OCI-LY3 (cell line): ENCODE results near the gene OR5B17.

Source experiments
- H2AFZ ChIP-seq: fragments of 200-600, 300-600 bp; shearing (Covaris generic); 2 replicates; pipeline ENCODE4 v1.6.0; 2014; ENCODE audit warnings: antibody characterized with exemption, low read depth, low read length
- H3K27ac ChIP-seq: fragments of 200-600, 300-600 bp; sonication (generic); 2 replicates; pipeline ENCODE4 v1.5.1; 2014; ENCODE audit warnings: mild to moderate bottlenecking, low read length, moderate library complexity, mixed read lengths
- H3K27me3 ChIP-seq: fragments of 200-600, 300-600 bp; sonication (generic); 2 replicates; pipeline ENCODE4 v1.6.1; 2014; ENCODE audit warnings: low read depth, low read length, mixed read lengths
- H3K36me3 ChIP-seq: fragments of 200-600, 300-600 bp; sonication (generic); replicated peaks from 2 replicates; pipeline ENCODE3; 2014; ENCODE audit warnings: low read depth, low read length, mixed read lengths
- H3K4me1 ChIP-seq: fragments of 300-600, 200-600 bp; sonication (generic); 2 replicates; pipeline ENCODE4 v1.6.1; 2014; ENCODE audit warnings: low read length, mixed read lengths
- H3K4me2 ChIP-seq: fragments of 200-600, 300-600 bp; sonication (generic); 2 replicates; pipeline ENCODE4 v1.6.1; 2014; ENCODE audit warnings: low read length, mixed read lengths
- H3K4me3 ChIP-seq: fragments of 300-600, 200-600 bp; sonication (generic); 2 replicates; pipeline ENCODE4 v1.5.1; 2014; ENCODE audit warnings: antibody characterized with exemption, mild to moderate bottlenecking, low read length, moderate library complexity
- H3K79me2 ChIP-seq: fragments of 300-600, 200-600 bp; shearing (Covaris generic); 2 replicates; pipeline ENCODE4 v1.6.1; 2014; ENCODE audit warnings: mild to moderate bottlenecking, low read length, mixed read lengths
- H3K9ac ChIP-seq: fragments of 300-600, 200-600 bp; shearing (Covaris generic); 2 replicates; pipeline ENCODE4 v1.6.0; 2014; ENCODE audit warnings: mild to moderate bottlenecking, low read length, moderate library complexity
- H3K9me3 ChIP-seq: fragments of 200-600, 300-600 bp; shearing (Covaris generic); 2 replicates; pipeline ENCODE4 v1.6.1; 2014; ENCODE audit warnings: low read length, mixed read lengths; ENCODE audit not compliant: insufficient read depth
- H4K20me1 ChIP-seq: fragments of 200-600, 300-600 bp; sonication (generic); 2 replicates; pipeline ENCODE4 v1.6.1; 2016; ENCODE audit warnings: low read length, mixed read lengths; ENCODE audit not compliant: insufficient read depth
- CTCF ChIP-seq: fragments of 200-600, 300-600 bp; sonication (generic); IDR thresholded peaks from 2 replicates; pipeline ENCODE4 v1.5.1; 2014; ENCODE audit warnings: antibody characterized with exemption, low read length, low read depth
- EZH2phosphoT487 ChIP-seq: fragments of 200-600 bp; shearing (Covaris generic); IDR thresholded peaks from 2 replicates; pipeline ENCODE4 v1.6.1; 2018; ENCODE audit warnings: antibody characterized with exemption, mixed run types, low read depth

Gene OR5B17

GRCh38 chr11:58316142-58316541 lies 42.7 kb downstream of the OR5B17 start:
- Histone ChIP-seq H3K9me3 (no peaks in the 10 kb centered on the region), H3K36me3 (no peaks in the 10 kb centered on the region), H3K4me1 (peaks cover 11% of the 10 kb centered on the region), H3K27ac (no peak overlapping the region), H3K4me2 (no peak overlapping the region; the same call in 1 of the 2 replicates), H3K27me3 (0 out of 2 replicates have a peak, but pooled peaks cover 4% of the 10 kb centered on the region), H4K20me1 (no peaks in the 10 kb centered on the region), H3K4me3 (no peak overlapping the region), H3K79me2 (no peaks in the 10 kb centered on the region), H3K9ac (no peak overlapping the region), H2AFZ (no peak overlapping the region)
- TF ChIP-seq EZH2phosphoT487 (no peak), CTCF (no peak)
